SU-DHL-6 (cell line): Measurements from ENCODE around the gene SLC25A1.

Experiments used
- H2AFZ ChIP-seq: fragments of 200-600 bp; sonication (generic); 2 replicates; pipeline ENCODE4 v1.6.1; 2014; ENCODE audit warnings: low read depth, mild to moderate bottlenecking, moderate library complexity, mixed read lengths, antibody characterized with exemption, low read length; ENCODE audit not compliant: severe bottlenecking
- H3F3A ChIP-seq: fragments of 200-600 bp; shearing (Covaris generic); 2 replicates; pipeline ENCODE4 v1.6.0; 2016; ENCODE audit warnings: antibody characterized with exemption, mild to moderate bottlenecking; ENCODE audit not compliant: insufficient read depth
- H3K27ac ChIP-seq: fragments of 200-600 bp; sonication (generic); 2 replicates; pipeline ENCODE4 v1.5.1; 2016; ENCODE audit warnings: low read depth, mild to moderate bottlenecking, low read length, moderate library complexity, mixed read lengths
- H3K27me3 ChIP-seq: fragments of 200-600 bp; sonication (generic), shearing (Covaris generic); 2 replicates; pipeline ENCODE4 v1.6.0; 2014; ENCODE audit warnings: mild to moderate bottlenecking, low read length
- H3K36me3 ChIP-seq: fragments of 200-600 bp; sonication (generic); 2 replicates; pipeline ENCODE4 v1.6.1; 2014; ENCODE audit warnings: mild to moderate bottlenecking, low read length, mixed read lengths
- H3K4me2 ChIP-seq: fragments of 300-600, 200-600 bp; shearing (Covaris generic), sonication (generic); 2 replicates; pipeline ENCODE4 v1.6.0; 2014; ENCODE audit warnings: low read length, low read depth, mild to moderate bottlenecking; ENCODE audit not compliant: poor library complexity, severe bottlenecking
- H3K4me3 ChIP-seq: fragments of 200-600 bp; sonication (generic); 2 replicates; pipeline ENCODE4 v1.5.1; 2014; ENCODE audit warnings: antibody characterized with exemption, low read length, mild to moderate bottlenecking, mixed read lengths; ENCODE audit not compliant: insufficient read depth, poor library complexity, severe bottlenecking
- H3K79me2 ChIP-seq: fragments of 200-600 bp; sonication (generic); 2 replicates; pipeline ENCODE4 v1.6.1; 2014; ENCODE audit warnings: mild to moderate bottlenecking, low read length, moderate library complexity; ENCODE audit not compliant: insufficient read depth
- H3K9ac ChIP-seq: fragments of 200-600 bp; sonication (generic); 2 replicates; pipeline ENCODE4 v1.7.0; 2014; ENCODE audit warnings: mild to moderate bottlenecking, low read length
- H3K9me2 ChIP-seq: fragments of 200-600 bp; sonication (generic); replicated peaks from 2 replicates; pipeline ENCODE4 v1.6.1; 2014; ENCODE audit warnings: low read length; ENCODE audit not compliant: insufficient read depth
- H3K9me3 ChIP-seq: fragments of 200-600 bp; sonication (generic); 2 replicates; pipeline ENCODE4 v1.6.1; 2014; ENCODE audit warnings: low read length, mixed read lengths; ENCODE audit not compliant: insufficient read depth
- H4K20me1 ChIP-seq: fragments of 200-600 bp; sonication (generic); 2 replicates; pipeline ENCODE4 v1.6.1; 2014; ENCODE audit warnings: low read depth, mild to moderate bottlenecking, antibody characterized with exemption, low read length, moderate library complexity, mixed read lengths
- CTCF ChIP-seq: fragments of 200-600 bp; sonication (generic); IDR thresholded peaks from one replicate; pipeline ENCODE4 v1.5.1; 2017; ENCODE audit warnings: antibody characterized with exemption, mild to moderate bottlenecking, low read length, moderate library complexity; ENCODE audit not compliant: insufficient read depth, poor library complexity, severe bottlenecking
- EZH2phosphoT487 ChIP-seq: fragments of 200-600 bp; sonication (generic), shearing (Covaris generic); conservative IDR thresholded peaks from 2 replicates; pipeline ENCODE4 v1.6.1; 2018; ENCODE audit warnings: mild to moderate bottlenecking, antibody characterized with exemption, low read length, moderate library complexity, mixed read lengths

The SLC25A1 gene

DNA sequence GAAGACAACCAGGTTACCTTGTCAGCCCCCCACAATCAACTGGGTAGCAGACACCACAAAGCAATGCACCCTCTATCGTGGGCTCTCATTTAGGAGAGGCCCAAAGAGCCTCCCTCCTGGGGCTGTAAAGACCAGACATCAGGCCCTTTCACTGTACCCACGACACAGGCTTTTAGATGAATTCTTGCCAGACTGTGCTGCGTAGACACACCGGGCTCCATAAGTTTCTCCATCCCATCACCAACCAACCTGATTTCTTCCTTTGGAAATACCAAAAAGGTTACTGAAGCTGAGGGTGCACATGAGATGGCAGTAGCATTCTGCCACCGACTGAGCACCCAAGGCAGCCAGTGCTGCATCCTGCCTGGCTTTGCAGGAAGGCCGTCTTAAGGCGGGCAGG lies 46.4 kb upstream of the SLC25A1 start:
- Histone ChIP-seq H4K20me1 (no peaks in the 10 kb centered on the region), H3K4me2 (no peak overlapping the region), H3K9me3 (no peaks in the 10 kb centered on the region), H3K27ac (no peak overlapping the region), H3F3A (no peaks in the 10 kb centered on the region), H3K27me3 (no peaks in the 10 kb centered on the region), H2AFZ (no peak overlapping the region), H3K9me2 (no peaks in the 10 kb centered on the region), H3K36me3 (no peaks in the 10 kb centered on the region), H3K4me3 (no peak overlapping the region), H3K79me2 (no peaks in the 10 kb centered on the region), H3K9ac (no peak overlapping the region)
- TF ChIP-seq EZH2phosphoT487 (no peak), CTCF (no peak)

- H3K27me3 ChIP-seq: no peaks in the 10 kb centered on the region
- H3K9me3 ChIP-seq: no peaks in the 10 kb centered on the region
- H2AFZ ChIP-seq: no peak overlapping the region
- no peaks in the 10 kb centered on the region for H4K20me1 ChIP-seq
- H3K79me2 ChIP-seq: no peaks in the 10 kb centered on the region
- no peaks in the 10 kb centered on the region for H3K36me3 ChIP-seq
- TF ChIP-seq CTCF (no peak), EZH2phosphoT487 (no peak)
- no peaks in the 10 kb centered on the region for H3F3A ChIP-seq
- H3K9me2 ChIP-seq: no peaks in the 10 kb centered on the region
- no peak overlapping the region for H3K27ac ChIP-seq
- H3K4me2 ChIP-seq: no peak overlapping the region
- no peak overlapping the region for H3K4me3 ChIP-seq
- H3K9ac ChIP-seq: no peak overlapping the region
These were observed 46.0 kb upstream of the SLC25A1 start for GRCh38 chr22:19224557-19224956.

- TF ChIP-seq EZH2phosphoT487 (no peak), CTCF (no peak)
- Histone ChIP-seq H2AFZ (no peak overlapping the region), H3K27me3 (no peaks in the 10 kb centered on the region), H3K4me2 (no peak overlapping the region), H4K20me1 (no peaks in the 10 kb centered on the region), H3F3A (no peaks in the 10 kb centered on the region), H3K4me3 (no peak overlapping the region), H3K9me3 (no peaks in the 10 kb centered on the region), H3K79me2 (no peaks in the 10 kb centered on the region), H3K9ac (no peak overlapping the region), H3K27ac (no peak overlapping the region), H3K36me3 (no peaks in the 10 kb centered on the region), H3K9me2 (no peaks in the 10 kb centered on the region)
These were observed 45.1 kb upstream of the SLC25A1 start for GRCh38 chr22:19223617-19224016.

GRCh38 chr22:19223110-19223509 lies 44.6 kb upstream of the SLC25A1 start:
- H3K9me3 ChIP-seq: no peaks in the 10 kb centered on the region
- no peaks in the 10 kb centered on the region for H3K9me2 ChIP-seq
- H3K4me3 ChIP-seq: no peak overlapping the region
- H3K27ac ChIP-seq: no peak overlapping the region
- H3K27me3 ChIP-seq: no peaks in the 10 kb centered on the region
- H3K79me2 ChIP-seq: no peaks in the 10 kb centered on the region
- H3K36me3 ChIP-seq: no peaks in the 10 kb centered on the region
- no peaks in the 10 kb centered on the region for H3F3A ChIP-seq
- TF ChIP-seq CTCF: no peak
- TF ChIP-seq EZH2phosphoT487: no peak
- H3K9ac ChIP-seq: no peak overlapping the region
- no peak overlapping the region for H3K4me2 ChIP-seq
- H4K20me1 ChIP-seq: no peaks in the 10 kb centered on the region
- H2AFZ ChIP-seq: no peak overlapping the region
